Kasumi-1 (cell line): Measurements from ENCODE around the gene MOB3C.

Experiments
- DNase-seq, 2 experiments: peaks; one replicate each; lab custom pipeline; 2025; lab: John Stamatoyannopoulos, UW

Gene MOB3C

GRCh38 chr1:46606255-46606965, 10.2 kb downstream of the MOB3C start:
- DNase-seq: no peak

GRCh38 chr1:46605232-46605631, 11.4 kb downstream of the MOB3C start:
- DNase-seq: no peak

GRCh38 chr1:46603858-46604549, 12.6 kb downstream of the MOB3C start, which contains the start of gene MKNK1:
TSS of gene MKNK1 (minus strand) at chr1:46604268. CDS start at chr1:46583327, 20,941 bp downstream.
- DNase-seq: peak; percentile 92 to 93

- no peak for DNase-seq
These were observed 13.1 kb downstream of the MOB3C start for GRCh38 chr1:46603481-46603857.

- no peak for DNase-seq
These were observed 15.2 kb downstream of the MOB3C start for GRCh38 chr1:46601257-46602007.

GRCh38 chr1:46599059-46599970, 17.3 kb downstream of the MOB3C start:
- DNase-seq: no peak

- no peak for DNase-seq
These were observed 19.8 kb downstream of the MOB3C start for GRCh38 chr1:46596846-46597245.

GRCh38 chr1:46596036-46596435, 20.6 kb downstream of the MOB3C start:
- DNase-seq: no peak

- DNase-seq: peak; percentile 54 to 59
These were observed 21.5 kb downstream of the MOB3C start for GRCh38 chr1:46595127-46595526.

- no peak for DNase-seq
These were observed 22.5 kb downstream of the MOB3C start for GRCh38 chr1:46594063-46594462.

- DNase-seq: no peak
These were observed 23.8 kb downstream of the MOB3C start for GRCh38 chr1:46592823-46593222.

- no peak for DNase-seq
These were observed 27.1 kb downstream of the MOB3C start for GRCh38 chr1:46589529-46589928.

GRCh38 chr1:46587069-46587468, 29.5 kb downstream of the MOB3C start:
- DNase-seq: peak; percentile 5 to 30

- DNase-seq: no peak
These were observed 31.2 kb downstream of the MOB3C start for GRCh38 chr1:46585312-46585938.

GRCh38 chr1:46583494-46583893, 33.1 kb downstream of the MOB3C start:
- no peak for DNase-seq

- DNase-seq: peak in 1 of 2 experiments; percentile 16
These were observed 33.6 kb downstream of the MOB3C start for GRCh38 chr1:46582972-46583371.

- peak; percentile 89 to 94 for DNase-seq
These were observed 34.7 kb downstream of the MOB3C start for GRCh38 chr1:46581681-46582455.

- DNase-seq: peak; percentile 79 to 87
These were observed 36.3 kb downstream of the MOB3C start for GRCh38 chr1:46580140-46580903.

GRCh38 chr1:46577671-46578070, 38.9 kb downstream of the MOB3C start:
- DNase-seq: no peak

GRCh38 chr1:46576596-46576995, 40.0 kb downstream of the MOB3C start:
- no peak for DNase-seq
